SU-DHL-6 (cell line): ENCODE results near the gene IGF2BP3.

Experiments used
- H2AFZ ChIP-seq: fragments of 200-600 bp; sonication (generic); 2 replicates; pipeline ENCODE4 v1.6.1; 2014; ENCODE audit warnings: low read depth, mild to moderate bottlenecking, moderate library complexity, mixed read lengths, antibody characterized with exemption, low read length; ENCODE audit not compliant: severe bottlenecking
- H3F3A ChIP-seq: fragments of 200-600 bp; shearing (Covaris generic); 2 replicates; pipeline ENCODE4 v1.6.0; 2016; ENCODE audit warnings: antibody characterized with exemption, mild to moderate bottlenecking; ENCODE audit not compliant: insufficient read depth
- H3K27ac ChIP-seq: fragments of 200-600 bp; sonication (generic); 2 replicates; pipeline ENCODE4 v1.5.1; 2016; ENCODE audit warnings: low read depth, mild to moderate bottlenecking, low read length, moderate library complexity, mixed read lengths
- H3K27me3 ChIP-seq: fragments of 200-600 bp; sonication (generic), shearing (Covaris generic); 2 replicates; pipeline ENCODE4 v1.6.0; 2014; ENCODE audit warnings: mild to moderate bottlenecking, low read length
- H3K36me3 ChIP-seq: fragments of 200-600 bp; sonication (generic); 2 replicates; pipeline ENCODE4 v1.6.1; 2014; ENCODE audit warnings: mild to moderate bottlenecking, low read length, mixed read lengths
- H3K4me2 ChIP-seq: fragments of 300-600, 200-600 bp; shearing (Covaris generic), sonication (generic); 2 replicates; pipeline ENCODE4 v1.6.0; 2014; ENCODE audit warnings: low read length, low read depth, mild to moderate bottlenecking; ENCODE audit not compliant: poor library complexity, severe bottlenecking
- H3K4me3 ChIP-seq: fragments of 200-600 bp; sonication (generic); 2 replicates; pipeline ENCODE4 v1.5.1; 2014; ENCODE audit warnings: antibody characterized with exemption, low read length, mild to moderate bottlenecking, mixed read lengths; ENCODE audit not compliant: insufficient read depth, poor library complexity, severe bottlenecking
- H3K79me2 ChIP-seq: fragments of 200-600 bp; sonication (generic); 2 replicates; pipeline ENCODE4 v1.6.1; 2014; ENCODE audit warnings: mild to moderate bottlenecking, low read length, moderate library complexity; ENCODE audit not compliant: insufficient read depth
- H3K9ac ChIP-seq: fragments of 200-600 bp; sonication (generic); 2 replicates; pipeline ENCODE4 v1.7.0; 2014; ENCODE audit warnings: mild to moderate bottlenecking, low read length
- H3K9me2 ChIP-seq: fragments of 200-600 bp; sonication (generic); replicated peaks from 2 replicates; pipeline ENCODE4 v1.6.1; 2014; ENCODE audit warnings: low read length; ENCODE audit not compliant: insufficient read depth
- H3K9me3 ChIP-seq: fragments of 200-600 bp; sonication (generic); 2 replicates; pipeline ENCODE4 v1.6.1; 2014; ENCODE audit warnings: low read length, mixed read lengths; ENCODE audit not compliant: insufficient read depth
- H4K20me1 ChIP-seq: fragments of 200-600 bp; sonication (generic); 2 replicates; pipeline ENCODE4 v1.6.1; 2014; ENCODE audit warnings: low read depth, mild to moderate bottlenecking, antibody characterized with exemption, low read length, moderate library complexity, mixed read lengths
- EZH2phosphoT487 ChIP-seq: fragments of 200-600 bp; sonication (generic), shearing (Covaris generic); conservative IDR thresholded peaks from 2 replicates; pipeline ENCODE4 v1.6.1; 2018; ENCODE audit warnings: mild to moderate bottlenecking, antibody characterized with exemption, low read length, moderate library complexity, mixed read lengths
- TF ChIP-seq, protein P1 (sequence below): fragments of 200-600 bp; sonication (generic); IDR thresholded peaks from one replicate; pipeline ENCODE4 v1.5.1; 2017; ENCODE audit warnings: antibody characterized with exemption, mild to moderate bottlenecking, low read length, moderate library complexity; ENCODE audit not compliant: insufficient read depth, poor library complexity, severe bottlenecking

Gene IGF2BP3

DNA sequence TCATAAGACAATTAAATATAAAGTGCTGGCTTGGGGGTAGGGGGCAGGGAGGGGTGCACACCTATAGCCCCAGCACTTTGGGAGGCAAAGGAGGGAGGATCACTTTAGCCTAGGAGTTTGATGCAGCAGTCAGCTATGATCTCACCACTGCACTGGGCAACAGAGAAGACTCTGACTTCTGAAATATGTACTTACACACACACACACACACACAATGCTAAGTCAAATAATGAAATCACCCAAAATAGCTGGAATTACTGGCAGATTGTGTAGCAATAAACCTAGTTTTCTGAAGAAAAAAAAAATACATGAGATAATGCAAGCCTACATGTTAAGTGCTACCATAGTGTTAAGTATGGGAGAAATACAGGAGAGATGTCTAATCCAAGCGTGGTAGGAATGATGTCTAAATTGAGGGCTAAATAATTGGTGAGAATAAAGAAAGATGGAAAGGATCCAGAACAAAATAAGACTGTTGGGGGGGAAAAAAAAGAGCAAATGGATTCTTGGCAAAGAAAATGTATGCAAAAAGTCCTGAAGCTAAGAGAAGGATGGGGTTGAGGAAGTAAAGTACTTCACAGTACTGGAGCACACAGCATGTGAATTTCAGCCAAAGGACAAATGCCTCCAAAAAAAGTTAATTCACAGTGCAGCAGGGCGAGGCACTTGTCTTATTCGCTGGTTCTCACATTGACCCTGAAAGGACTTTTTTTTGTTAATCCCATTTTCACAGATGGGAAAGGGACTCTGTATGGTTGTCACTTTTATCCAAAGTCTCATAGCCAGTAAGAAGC, 73.9 kb downstream of the IGF2BP3 start:
- Histone ChIP-seq H3K79me2 (peaks cover 78% of the 10 kb centered on the region), H3K4me2 (no peak overlapping the region)
- no peak for TF ChIP-seq EZH2phosphoT487
- TF ChIP-seq, protein P1, sequence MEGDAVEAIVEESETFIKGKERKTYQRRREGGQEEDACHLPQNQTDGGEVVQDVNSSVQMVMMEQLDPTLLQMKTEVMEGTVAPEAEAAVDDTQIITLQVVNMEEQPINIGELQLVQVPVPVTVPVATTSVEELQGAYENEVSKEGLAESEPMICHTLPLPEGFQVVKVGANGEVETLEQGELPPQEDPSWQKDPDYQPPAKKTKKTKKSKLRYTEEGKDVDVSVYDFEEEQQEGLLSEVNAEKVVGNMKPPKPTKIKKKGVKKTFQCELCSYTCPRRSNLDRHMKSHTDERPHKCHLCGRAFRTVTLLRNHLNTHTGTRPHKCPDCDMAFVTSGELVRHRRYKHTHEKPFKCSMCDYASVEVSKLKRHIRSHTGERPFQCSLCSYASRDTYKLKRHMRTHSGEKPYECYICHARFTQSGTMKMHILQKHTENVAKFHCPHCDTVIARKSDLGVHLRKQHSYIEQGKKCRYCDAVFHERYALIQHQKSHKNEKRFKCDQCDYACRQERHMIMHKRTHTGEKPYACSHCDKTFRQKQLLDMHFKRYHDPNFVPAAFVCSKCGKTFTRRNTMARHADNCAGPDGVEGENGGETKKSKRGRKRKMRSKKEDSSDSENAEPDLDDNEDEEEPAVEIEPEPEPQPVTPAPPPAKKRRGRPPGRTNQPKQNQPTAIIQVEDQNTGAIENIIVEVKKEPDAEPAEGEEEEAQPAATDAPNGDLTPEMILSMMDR: no peak

DNA sequence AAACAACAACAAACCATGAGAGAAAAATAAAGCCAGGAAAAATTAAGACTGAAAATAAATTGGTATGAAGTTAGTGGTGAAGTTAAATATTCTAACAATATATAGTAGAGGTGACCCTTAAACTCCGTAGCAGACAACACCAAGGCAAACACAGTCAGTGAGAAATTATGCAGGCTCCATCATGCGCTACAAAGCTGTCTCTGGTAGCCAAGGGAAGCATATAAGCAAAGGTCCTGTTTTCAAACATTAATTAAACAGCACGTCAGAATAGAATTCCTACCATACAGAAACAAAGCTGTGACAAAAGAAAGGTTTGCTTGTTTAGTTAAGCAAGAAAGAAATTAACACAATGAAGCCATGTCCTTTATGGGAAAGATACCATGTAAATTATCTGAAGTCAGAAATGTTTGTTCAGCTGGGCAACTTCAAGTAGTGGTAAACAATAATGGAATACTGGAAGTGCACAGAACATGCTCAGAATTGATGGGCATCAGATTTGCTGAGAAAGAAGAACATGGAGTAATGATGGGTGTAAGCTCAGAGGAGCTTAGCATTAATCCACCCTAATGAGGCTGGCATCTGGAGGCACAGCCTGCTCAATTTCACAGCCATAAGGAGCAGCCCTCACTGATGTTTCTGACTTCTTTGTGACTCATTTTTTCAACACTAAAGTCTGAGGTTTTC, 75.7 kb downstream of the IGF2BP3 start:
- Histone ChIP-seq H3K27me3 (no peaks in the 10 kb centered on the region), H3K79me2 (peaks cover 76% of the 10 kb centered on the region), H3K4me3 (no peak overlapping the region), H3K4me2 (no peak overlapping the region), H3K9ac (no peak overlapping the region), H3K9me3 (no peaks in the 10 kb centered on the region), H3F3A (peaks cover 12% of the 10 kb centered on the region), H4K20me1 (no peaks in the 10 kb centered on the region), H2AFZ (no peak overlapping the region), H3K27ac (peak overlapping the region; percentile 11; the same call in 1 of the 2 replicates), H3K36me3 (peaks cover 29% of the 10 kb centered on the region), H3K9me2 (no peaks in the 10 kb centered on the region)
- TF ChIP-seq, protein P1: no peak
- TF ChIP-seq EZH2phosphoT487: no peak

More for the DNA sequence above, 73.9 kb downstream of the IGF2BP3 start:
- no peak overlapping the region for H2AFZ ChIP-seq
- H3K27ac ChIP-seq: peak overlapping the region; percentile 6; the same call in 1 of the 2 replicates
- H3K9me2 ChIP-seq: no peaks in the 10 kb centered on the region
- H3K9me3 ChIP-seq: no peaks in the 10 kb centered on the region
- no peak overlapping the region for H3K9ac ChIP-seq
- peaks cover 37% of the 10 kb centered on the region for H3K36me3 ChIP-seq
- H3K4me3 ChIP-seq: no peak overlapping the region
- no peaks in the 10 kb centered on the region for H4K20me1 ChIP-seq
- H3F3A ChIP-seq: peaks cover 8% of the 10 kb centered on the region
- no peaks in the 10 kb centered on the region for H3K27me3 ChIP-seq

DNA sequence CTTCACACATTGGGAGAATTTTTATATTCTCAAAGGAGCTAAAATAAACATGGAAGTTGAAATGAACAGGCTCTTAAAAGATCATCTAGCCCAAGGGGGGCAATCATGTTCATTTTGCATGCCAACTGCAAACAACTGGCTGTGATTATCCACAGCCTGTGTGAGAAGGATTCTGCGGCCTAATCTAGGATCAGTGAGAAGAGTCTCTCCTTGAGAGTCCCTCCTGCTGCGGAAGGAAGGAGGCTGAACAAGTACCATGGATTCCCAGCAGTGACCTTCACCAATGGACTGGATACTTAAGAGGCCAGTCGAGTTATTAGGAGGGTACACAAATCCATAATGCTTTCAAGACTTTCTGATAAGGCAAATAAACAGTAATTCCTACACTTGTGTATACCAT, 76.7 kb downstream of the IGF2BP3 start:
- Histone ChIP-seq H4K20me1 (no peaks in the 10 kb centered on the region), H2AFZ (no peak overlapping the region), H3K79me2 (peaks cover 82% of the 10 kb centered on the region), H3K9me3 (no peaks in the 10 kb centered on the region), H3K9me2 (no peaks in the 10 kb centered on the region), H3F3A (peaks cover 19% of the 10 kb centered on the region), H3K27me3 (no peaks in the 10 kb centered on the region), H3K4me3 (no peak overlapping the region), H3K9ac (no peak overlapping the region), H3K27ac (no peak overlapping the region), H3K36me3 (peaks cover 29% of the 10 kb centered on the region), H3K4me2 (no peak overlapping the region)
- TF ChIP-seq, protein P1: no peak
- no peak for TF ChIP-seq EZH2phosphoT487
